Lung (tissue), 13 donors: ENCODE results near the gene PARP3. TPM values are rescaled to one million over a fixed set of nuclear protein-coding genes. Genes with fewer than 3 reads are reported as not detected.

Source experiments
- ATAC-seq: fragments of 200-7000 bp; cut with Tn5 transposase; one replicate; pipeline ENCODE4 v1.9.1; 2020; ENCODE audit warnings: moderate number of reproducible peaks; ENCODE audit not compliant: insufficient read depth, low FRiP score
- DNase-seq, 3 donors: peaks; one replicate each; pipeline ENCODE4 v3.0.0-alpha.2; 2013 to 2017
- H3K27ac ChIP-seq, 2 donors: one replicate each; pipeline ENCODE4 v1.5.1; 2013; ENCODE audit warnings: mild to moderate bottlenecking in 2 of 2, moderate library complexity in 2 of 2, control low read depth in 1 of 2, inconsistent platforms in 1 of 2, low read depth in 1 of 2, low read length in 1 of 2
- H3K27me3 ChIP-seq, 3 donors: one replicate each; pipeline ENCODE4 v1.5.1; 2013; ENCODE audit warnings: low read length in 2 of 3; ENCODE audit not compliant: control insufficient read depth in 3 of 3, insufficient read depth in 3 of 3
- H3K36me3 ChIP-seq, 4 donors: one replicate each; pipeline ENCODE4 v1.5.1; 2013; ENCODE audit warnings: low read length in 4 of 4, mild to moderate bottlenecking in 1 of 4, moderate library complexity in 1 of 4; ENCODE audit not compliant: control insufficient read depth in 4 of 4, insufficient read depth in 4 of 4
- H3K4me1 ChIP-seq, 5 donors: one replicate each; pipeline ENCODE4 v1.5.1; 2013; ENCODE audit warnings: low read length in 5 of 5, mild to moderate bottlenecking in 2 of 5, moderate library complexity in 1 of 5; ENCODE audit not compliant: control insufficient read depth in 5 of 5, insufficient read depth in 5 of 5
- H3K4me3 ChIP-seq: one replicate; pipeline ENCODE4 v1.5.1; 2013; ENCODE audit warnings: mild to moderate bottlenecking, control low read depth, moderate library complexity
- H3K9ac ChIP-seq, 2 donors: one replicate each; pipeline ENCODE4 v1.5.1; 2013; ENCODE audit warnings: low read length in 2 of 2, control low read depth in 1 of 2; ENCODE audit not compliant: insufficient read depth in 1 of 2
- H3K9me3 ChIP-seq, 4 donors: one replicate each; pipeline ENCODE4 v1.5.1; 2013; ENCODE audit warnings: low read length in 3 of 4, mild to moderate bottlenecking in 1 of 4, moderate library complexity in 1 of 4; ENCODE audit not compliant: control insufficient read depth in 4 of 4, insufficient read depth in 3 of 4
- whole genome bisulfite sequencing, 2 donors: extraction: QIAGEN DNeasy Blood & Tissue Kit; methylation state at CpG; one replicate each; pipeline ENCODE4 v1.1.7; 2013; 5-methylcytosine and 5-hydroxymethylcytosine counted together
- polyA plus RNA-seq, 2 donors: library from polyadenylated mRNA; stranded (reverse); fragments of 200-250 nt; gene quantifications; one replicate each; pipeline ENCODE4 v1.2.1, GENCODE V29; 2013
- small RNA-seq: library from RNA; depleted of rRNA; stranded (forward); fragments of <200 nt; gene quantifications from one replicate; pipeline ENCODE3, GENCODE V24; 2014; ENCODE audit warnings: low replicate concordance
- total RNA-seq, 2 donors: library from RNA; depleted of rRNA in 1 of 2; stranded (reverse); fragments of >200 nt in 1 of 2; gene quantifications; one replicate each; pipeline ENCODE4 v1.2.1, GENCODE V29; 2014 to 2021
- TF ChIP-seq, protein P1 (sequence below): IDR thresholded peaks from 2 replicates; pipeline ENCODE4 v1.5.1; 2012; ENCODE audit warnings: mild to moderate bottlenecking; ENCODE audit errors: control extremely low read depth, extremely low read depth
- donor health status: control.
- donor health status: control.
- donor health status: Bipolar disorder and iron deficiency.
- donor health status: healthy.
- donor health status: DM: yes; HTN: yes; CAD: no.

Gene PARP3
- total and polyA plus RNA-seq, 4 donors = 15.3 to 36.7 (median 21.0) TPM

DNA sequence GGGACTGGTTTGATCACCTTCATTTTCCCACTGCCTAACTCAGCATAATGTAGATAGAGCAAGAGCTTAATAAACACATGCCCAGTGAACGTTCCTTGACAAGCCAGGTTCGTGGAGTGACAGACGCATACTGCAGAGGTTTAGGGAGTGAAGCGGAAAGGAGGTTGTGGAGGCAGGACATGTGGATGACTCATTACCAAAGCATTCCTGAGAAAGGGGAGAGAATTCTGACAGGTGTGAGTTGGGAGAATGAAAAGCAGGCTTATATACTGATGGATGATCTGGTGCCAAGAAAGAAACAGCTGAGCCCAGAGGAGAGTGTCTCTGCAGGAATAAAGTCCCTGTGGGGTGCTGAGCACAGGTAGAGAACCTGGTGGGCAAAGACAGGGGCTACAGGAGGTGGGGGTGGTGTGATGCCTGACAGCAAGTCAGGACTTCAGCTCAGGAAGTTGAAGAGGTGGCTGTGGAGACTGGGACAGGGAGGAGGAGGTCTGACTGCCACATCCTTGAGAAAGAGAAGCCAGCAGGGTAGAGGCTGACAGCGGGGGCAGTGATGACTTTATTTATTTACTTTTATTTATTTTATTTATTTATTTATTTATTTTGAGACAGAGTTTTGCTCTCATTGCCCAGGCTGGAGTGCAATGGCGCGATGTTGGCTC is 55.9 kb downstream of the PARP3 start:
- TF ChIP-seq, protein P1, sequence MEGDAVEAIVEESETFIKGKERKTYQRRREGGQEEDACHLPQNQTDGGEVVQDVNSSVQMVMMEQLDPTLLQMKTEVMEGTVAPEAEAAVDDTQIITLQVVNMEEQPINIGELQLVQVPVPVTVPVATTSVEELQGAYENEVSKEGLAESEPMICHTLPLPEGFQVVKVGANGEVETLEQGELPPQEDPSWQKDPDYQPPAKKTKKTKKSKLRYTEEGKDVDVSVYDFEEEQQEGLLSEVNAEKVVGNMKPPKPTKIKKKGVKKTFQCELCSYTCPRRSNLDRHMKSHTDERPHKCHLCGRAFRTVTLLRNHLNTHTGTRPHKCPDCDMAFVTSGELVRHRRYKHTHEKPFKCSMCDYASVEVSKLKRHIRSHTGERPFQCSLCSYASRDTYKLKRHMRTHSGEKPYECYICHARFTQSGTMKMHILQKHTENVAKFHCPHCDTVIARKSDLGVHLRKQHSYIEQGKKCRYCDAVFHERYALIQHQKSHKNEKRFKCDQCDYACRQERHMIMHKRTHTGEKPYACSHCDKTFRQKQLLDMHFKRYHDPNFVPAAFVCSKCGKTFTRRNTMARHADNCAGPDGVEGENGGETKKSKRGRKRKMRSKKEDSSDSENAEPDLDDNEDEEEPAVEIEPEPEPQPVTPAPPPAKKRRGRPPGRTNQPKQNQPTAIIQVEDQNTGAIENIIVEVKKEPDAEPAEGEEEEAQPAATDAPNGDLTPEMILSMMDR = no peak
- Histone ChIP-seq H3K36me3 (peaks cover 2 to 16% (median 15%) of the 10 kb centered on the region in 4 donors), H3K4me1 (peaks cover 4 to 12% (median 9%) of the 10 kb centered on the region in 5 donors), H3K27ac (no peak overlapping the region), H3K27me3 (peaks cover 0 to 2% (median 0%) of the 10 kb centered on the region in 3 donors), H3K9ac (no peak overlapping the region), H3K9me3 (peaks cover 0 to 2% (median 0%) of the 10 kb centered on the region in 4 donors), H3K4me3 (no peak overlapping the region)
- 65 to 78% methylated on average over 7 of the region's 7 CpGs for WGBS, 2 donors
- ATAC-seq (no peak), DNase-seq (no peak)

Small RNA genes within 50 kb of the gene (small RNA-seq; reads per million reads assigned to genes)
- gene AC115284.1 = not detected

Other genes with a start within 250 kb of the PARP3 start
- under 1 TPM; 0.26 to 0.77 TPM for gene GRM2, start 235.3 kb upstream of the PARP3 start, total RNA-seq
- gene GRM2, start 235.3 kb upstream of the PARP3 start, polyA plus RNA-seq = under 1 TPM; 0.13 to 0.24 TPM
- gene IQCF6, start 163.1 kb upstream of the PARP3 start, total RNA-seq = not detected
- gene IQCF6, start 163.1 kb upstream of the PARP3 start, polyA plus RNA-seq = not detected
- gene IQCF2, start 80.7 kb upstream of the PARP3 start, total RNA-seq = not detected
- not detected for gene IQCF2, start 80.7 kb upstream of the PARP3 start, polyA plus RNA-seq
- gene IQCF5, start 66.8 kb upstream of the PARP3 start, total RNA-seq = not detected
- not detected for gene IQCF5, start 66.8 kb upstream of the PARP3 start, polyA plus RNA-seq
- not detected for gene IQCF1, start 39.0 kb upstream of the PARP3 start, total RNA-seq
- gene IQCF1, start 39.0 kb upstream of the PARP3 start, polyA plus RNA-seq = not detected
- gene RRP9, start 459 bp upstream of the PARP3 start, total RNA-seq = 10 to 100 TPM in 1 of 2 donors, 1 to 10 TPM in 1; 8.2 to 28.1 TPM
- 10 to 100 TPM; 38.8 to 47.6 TPM for gene RRP9, start 459 bp upstream of the PARP3 start, polyA plus RNA-seq
- gene GPR62, start 13.0 kb downstream of the PARP3 start, total RNA-seq = under 1 TPM in 1 of 2 donors, not detected in 1; 0.15 TPM
- gene GPR62, start 13.0 kb downstream of the PARP3 start, polyA plus RNA-seq = under 1 TPM in 1 of 2 donors, not detected in 1; 0.05 TPM
- 10 to 100 TPM; 17.4 to 37.7 TPM for gene PCBP4, start 25.1 kb downstream of the PARP3 start, total RNA-seq
- 10 to 100 TPM; 19.5 to 44.3 TPM for gene PCBP4, start 25.1 kb downstream of the PARP3 start, polyA plus RNA-seq
- 10 to 100 TPM; 26.3 to 44.9 TPM for gene ABHD14B, start 31.7 kb downstream of the PARP3 start, total RNA-seq
- 10 to 100 TPM; 37.5 to 88.1 TPM for gene ABHD14B, start 31.7 kb downstream of the PARP3 start, polyA plus RNA-seq
- gene ABHD14A, start 32.7 kb downstream of the PARP3 start, total RNA-seq = 10 to 100 TPM in 1 of 2 donors, 1 to 10 TPM in 1; 7.2 to 24.5 TPM
- 10 to 100 TPM; 19.1 to 62.8 TPM for gene ABHD14A, start 32.7 kb downstream of the PARP3 start, polyA plus RNA-seq
- 10 to 100 TPM; 19.6 to 52.6 TPM for gene ACY1, start 41.2 kb downstream of the PARP3 start, total RNA-seq
- gene ACY1, start 41.2 kb downstream of the PARP3 start, polyA plus RNA-seq = 10 to 100 TPM; 31.7 to 46.2 TPM
- gene RPL29, start 53.5 kb downstream of the PARP3 start, total RNA-seq = 100 to 1,000 TPM; 711 to 912 TPM
- gene RPL29, start 53.5 kb downstream of the PARP3 start, polyA plus RNA-seq = 1,000 to 10,000 TPM; 1,556 to 2,402 TPM
- 10 to 100 TPM; 16.5 to 36.2 TPM for gene DUSP7, start 114.2 kb downstream of the PARP3 start, total RNA-seq
- gene DUSP7, start 114.2 kb downstream of the PARP3 start, polyA plus RNA-seq = 10 to 100 TPM; 10.2 to 25.2 TPM
- gene POC1A, start 212.1 kb downstream of the PARP3 start, total RNA-seq = 1 to 10 TPM; 3.9 to 5.4 TPM
- gene POC1A, start 212.1 kb downstream of the PARP3 start, polyA plus RNA-seq = 1 to 10 TPM; 2.3 to 4.1 TPM